HG02938 (cell line): ENCODE results near the gene WDR44.
A peak's percentile ranks its signal among the peaks of the same experiment; 100 is the strongest.
"Not testable (repeated sequence)": the region's sequence is repeated elsewhere in the genome, so short reads cannot be mapped to it uniquely, and the experiment has no call there.

ENCODE experiments used
- ATAC-seq: cut with Tn5 transposase; IDR thresholded peaks from one replicate; pipeline ENCODE4 v1.9.1; 2021; ENCODE audit warnings: mild to moderate bottlenecking, moderate library complexity; ENCODE audit not compliant: unreplicated experiment

The WDR44 gene

GRCh38 chrX:118345464-118346257, at the start of gene WDR44:
TSS of gene WDR44 (plus strand) at chrX:118346106. CDS start at chrX:118346504, 398 bp downstream.
- peak; percentile 84 for ATAC-seq

GRCh38 chrX:118305827-118306226, 40.1 kb upstream of the WDR44 start:
- not testable (repeated sequence) for ATAC-seq

- ATAC-seq: no peak
Observed at GRCh38 chrX:118315529-118315928, 30.4 kb upstream of the WDR44 start.

- no peak for ATAC-seq
Observed at GRCh38 chrX:118324588-118324987, 21.3 kb upstream of the WDR44 start.

GRCh38 chrX:118325453-118325852, 20.5 kb upstream of the WDR44 start:
- ATAC-seq: no peak

- ATAC-seq: no peak
Observed at GRCh38 chrX:118329175-118329574, 16.7 kb upstream of the WDR44 start.

GRCh38 chrX:118337687-118338086, 8.2 kb upstream of the WDR44 start:
- ATAC-seq: no peak

GRCh38 chrX:118338930-118339329, 7.0 kb upstream of the WDR44 start:
- no peak for ATAC-seq

- peak; percentile 3 for ATAC-seq
Observed at GRCh38 chrX:118345045-118345463, 852 bp upstream of the WDR44 start.

- peak; percentile 22 for ATAC-seq
Observed at GRCh38 chrX:118346258-118347094, 570 bp downstream of the WDR44 start.

- ATAC-seq: no peak
Observed at GRCh38 chrX:118347131-118347530, 1.2 kb downstream of the WDR44 start.

GRCh38 chrX:118347736-118348135, 1.8 kb downstream of the WDR44 start:
- ATAC-seq: no peak

- no peak for ATAC-seq
Observed at GRCh38 chrX:118348186-118348810, 2.4 kb downstream of the WDR44 start.

- no peak for ATAC-seq
Observed at GRCh38 chrX:118349188-118349587, 3.3 kb downstream of the WDR44 start.

- ATAC-seq: no peak
Observed at GRCh38 chrX:118350221-118350620, 4.3 kb downstream of the WDR44 start.

GRCh38 chrX:118350706-118351105, 4.8 kb downstream of the WDR44 start:
- ATAC-seq: no peak

GRCh38 chrX:118352566-118352965, 6.7 kb downstream of the WDR44 start:
- no peak for ATAC-seq

GRCh38 chrX:118353081-118353850, 7.4 kb downstream of the WDR44 start:
- ATAC-seq: peak; percentile 56

- ATAC-seq: no peak
Observed at GRCh38 chrX:118355225-118355920, 9.5 kb downstream of the WDR44 start.

- no peak for ATAC-seq
Observed at GRCh38 chrX:118356154-118356701, 10.3 kb downstream of the WDR44 start.
